NCI-H510A treated with DMSO at 0.1 percent for 48 hours (cell line): ENCODE results near the gene LIM2.

Experiments
- DNase-seq: peaks from one replicate; lab custom pipeline; 2025; lab: John Stamatoyannopoulos, UW

LIM2 gene

DNA sequence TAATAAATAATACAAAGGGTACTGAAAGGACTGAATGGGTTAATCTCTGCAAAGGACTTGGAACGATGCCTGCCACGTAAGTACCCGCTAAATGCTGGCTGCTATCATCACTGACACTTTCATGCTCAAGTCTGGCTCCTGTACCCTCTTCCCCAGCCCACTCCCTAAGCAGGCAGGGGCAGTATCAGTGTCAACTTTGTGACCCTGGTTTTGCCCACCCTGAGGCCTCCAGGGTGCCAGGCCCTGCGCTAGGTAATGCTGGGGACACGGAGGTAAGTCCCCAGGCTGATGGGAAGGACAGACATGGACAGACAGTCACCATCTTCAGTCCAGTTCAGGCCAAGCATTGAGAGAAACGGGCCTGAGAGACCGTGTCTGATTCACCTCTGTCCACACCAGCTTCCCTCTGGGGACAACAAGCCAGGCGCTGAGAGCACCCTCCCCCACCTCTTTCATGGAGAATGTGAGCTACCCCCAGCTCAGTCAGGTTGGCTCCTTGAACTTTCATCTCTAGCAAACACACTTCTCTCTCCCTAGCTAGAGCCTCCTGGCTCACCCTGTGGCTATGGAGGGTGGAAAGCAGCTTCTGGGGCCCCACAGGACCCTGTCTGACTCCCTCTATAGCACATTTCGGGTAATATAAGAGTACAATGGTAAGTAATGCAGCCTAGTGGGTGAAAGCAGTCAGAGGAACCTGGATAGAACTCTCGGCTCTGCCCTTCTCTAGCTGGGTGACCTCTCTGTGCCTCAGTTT, 22.4 kb downstream of the LIM2 start:
- no peak for DNase-seq

DNA sequence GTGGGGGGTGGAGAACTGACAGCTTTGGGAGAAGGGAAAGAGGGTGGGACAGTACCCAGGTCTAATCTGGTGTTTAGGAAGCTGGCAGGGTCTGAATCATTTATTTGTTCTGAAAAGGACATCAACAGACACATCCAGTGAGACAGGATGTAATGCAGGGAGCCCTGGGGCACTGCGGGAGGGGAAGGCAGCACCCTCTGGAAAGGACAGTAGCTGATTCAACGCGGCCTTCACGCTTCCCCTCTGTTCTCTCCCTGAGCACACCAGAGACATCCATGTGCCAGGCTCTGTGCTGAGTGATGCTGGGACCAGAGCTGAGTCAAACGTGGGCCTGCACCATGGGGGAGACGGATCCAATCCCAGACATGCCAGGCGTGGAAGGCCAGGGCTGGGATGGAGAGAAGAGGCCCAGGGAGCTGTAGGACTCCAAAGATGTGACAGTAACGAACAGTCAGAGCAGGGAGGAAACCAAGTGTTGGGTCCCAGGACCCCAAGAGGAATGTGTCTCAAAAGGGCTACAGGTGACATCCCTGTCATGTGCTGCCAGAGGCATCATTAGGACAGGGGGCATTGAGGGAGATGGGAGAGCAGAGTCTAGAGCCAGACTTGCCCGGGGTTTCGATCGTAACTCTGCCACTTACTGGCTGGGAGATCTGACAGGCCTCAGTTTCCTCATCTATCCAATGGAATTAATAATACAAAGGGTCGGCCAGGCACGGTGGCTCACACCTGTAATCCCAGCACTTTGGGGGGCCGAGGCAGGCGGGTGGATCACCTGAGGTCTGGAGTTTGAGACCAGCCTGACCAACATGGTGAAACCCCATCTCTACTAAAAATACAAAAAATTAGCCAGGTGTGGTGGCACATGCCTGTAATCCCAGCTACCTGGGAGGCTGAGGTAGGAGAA, 23.3 kb downstream of the LIM2 start:
- no peak for DNase-seq

GRCh38 chr19:51361239-51361638, 26.5 kb downstream of the LIM2 start:
- no peak for DNase-seq

GRCh38 chr19:51359294-51359693, 28.5 kb downstream of the LIM2 start:
- DNase-seq, result no peak

DNA sequence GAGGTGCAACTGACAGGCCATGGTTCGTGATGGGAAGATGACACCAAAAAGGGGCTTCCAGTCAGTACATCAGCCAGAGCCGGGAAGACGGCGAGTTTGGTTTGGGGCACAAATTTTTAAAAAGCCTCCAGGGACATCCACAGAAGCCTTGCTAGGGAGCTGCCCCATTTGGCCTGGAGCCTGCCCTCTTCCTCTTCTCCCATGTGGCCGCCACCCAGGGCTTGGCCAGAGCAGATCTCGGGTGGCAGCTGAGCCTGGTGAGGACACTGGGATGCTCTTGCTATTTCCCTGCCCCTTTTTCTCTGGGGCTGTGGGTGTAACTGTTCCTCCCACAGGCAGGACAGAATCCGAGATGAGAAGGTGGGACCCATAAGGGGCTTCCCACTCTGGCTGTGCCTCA, 29.8 kb downstream of the LIM2 start:
- no peak for DNase-seq

DNA sequence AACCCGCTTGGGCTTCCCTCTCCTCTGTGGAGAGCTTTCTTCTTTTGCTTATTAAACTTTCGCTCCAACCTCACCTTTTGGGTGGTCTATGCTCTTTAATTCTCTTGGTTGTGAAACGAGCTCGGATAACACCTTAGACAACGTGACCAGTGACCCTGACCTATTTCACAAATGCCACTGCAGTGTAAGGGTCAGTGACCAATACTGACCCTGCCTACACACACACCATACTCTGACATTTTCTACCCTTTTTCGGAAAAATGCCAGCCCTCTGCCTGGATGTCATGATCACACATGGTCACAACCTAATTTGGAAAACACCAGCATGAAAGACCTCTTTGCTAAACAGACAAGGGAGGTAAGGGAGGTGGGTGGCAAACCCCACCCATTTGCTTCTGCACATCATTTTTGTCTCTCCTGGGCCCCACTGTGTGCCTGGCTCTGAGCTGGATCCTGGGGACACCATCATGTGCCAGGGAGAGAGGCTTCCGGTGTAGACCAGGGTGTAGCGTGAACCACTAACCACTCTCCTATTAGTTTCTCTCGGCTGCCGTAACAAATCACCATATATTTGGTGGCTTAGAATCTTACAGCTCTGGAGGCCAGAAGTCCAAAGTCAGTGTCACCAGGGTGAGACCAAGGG, 31.5 kb downstream of the LIM2 start:
- no peak for DNase-seq

DNA sequence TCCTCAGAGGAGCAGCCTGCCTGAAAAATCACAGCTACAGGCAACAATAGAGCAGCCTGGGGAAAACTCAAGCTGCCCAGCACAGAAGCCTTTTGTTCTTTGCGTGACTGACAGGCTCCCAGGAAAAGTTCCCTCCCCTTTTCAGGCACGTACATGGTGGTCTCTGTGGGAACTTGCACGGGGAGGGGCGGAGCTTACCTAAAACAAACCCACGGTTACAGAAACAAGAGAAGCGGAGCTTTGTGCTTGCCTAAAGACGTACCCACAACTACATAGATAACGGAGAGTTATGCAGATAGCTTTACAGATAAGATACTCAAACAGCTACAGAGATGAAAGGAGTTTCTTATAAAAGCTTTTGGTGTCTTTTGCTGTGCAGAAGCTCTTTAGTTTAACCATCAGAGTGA, 33.0 kb downstream of the LIM2 start:
- DNase-seq, result no peak

GRCh38 chr19:51354103-51354741, 33.6 kb downstream of the LIM2 start:
- no peak for DNase-seq

DNA sequence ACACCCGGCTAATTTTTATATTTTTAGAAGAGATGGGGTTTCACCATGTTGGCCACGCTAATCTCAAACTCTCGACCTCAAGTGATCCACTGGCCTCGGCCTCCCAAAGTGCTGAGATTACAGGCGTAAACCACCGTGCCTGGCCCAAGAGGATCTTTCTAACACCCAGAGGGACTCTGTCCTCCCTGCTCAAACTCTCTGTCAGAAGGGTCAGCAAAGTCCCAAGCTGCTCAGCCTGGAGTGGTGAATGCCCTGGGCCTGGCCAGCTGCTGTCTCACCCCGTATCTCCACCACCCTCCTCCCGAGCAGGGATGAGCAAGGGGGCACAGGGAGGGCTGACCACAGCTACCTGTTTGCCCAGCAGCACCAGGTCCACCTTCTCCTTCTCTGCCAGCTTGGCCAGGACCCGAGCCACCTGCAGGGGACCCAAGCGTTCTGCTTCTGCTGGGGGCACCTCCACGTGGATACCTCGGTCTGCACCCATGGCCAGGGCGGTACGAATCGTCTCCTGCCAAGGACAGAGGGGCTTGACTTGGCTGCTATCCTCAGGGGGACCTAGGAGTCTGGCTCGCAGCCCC, 34.9 kb downstream of the LIM2 start:
- no peak for DNase-seq

DNA sequence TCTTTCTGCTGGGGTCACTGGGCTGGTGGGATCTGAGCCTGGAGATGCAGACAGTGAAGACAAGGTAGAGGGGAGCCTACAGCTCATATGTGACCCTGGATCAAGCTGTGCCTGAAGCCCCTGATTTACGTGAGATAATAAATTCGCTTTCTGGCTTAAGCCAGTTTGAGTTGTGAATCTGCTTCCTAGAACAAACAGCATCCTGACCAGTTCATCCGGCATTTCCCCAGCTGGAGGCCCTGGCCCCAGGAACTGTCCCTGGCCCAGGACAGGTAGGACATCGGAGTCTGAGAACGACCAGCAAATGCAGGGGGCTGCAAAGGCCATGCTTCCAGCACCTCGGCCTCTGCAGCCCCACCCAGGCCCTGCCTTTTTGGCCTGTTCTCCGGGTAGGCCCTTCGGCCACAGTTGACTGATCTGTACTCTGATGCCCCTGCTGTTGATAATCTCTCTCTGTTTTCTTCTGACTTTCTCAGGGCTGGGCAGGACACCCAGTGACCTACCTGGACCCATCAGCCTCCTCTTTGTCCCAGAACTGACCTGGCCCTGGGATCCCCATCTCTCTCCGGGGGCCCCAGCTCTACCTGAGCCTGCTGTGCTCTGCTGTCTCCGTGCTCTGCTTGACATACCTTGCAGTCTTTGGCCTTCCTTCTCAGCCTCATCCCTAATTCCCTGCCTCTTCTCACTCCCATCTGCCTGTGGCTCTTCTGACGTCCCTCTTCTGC, 36.3 kb downstream of the LIM2 start:
- DNase-seq, result no peak

DNA sequence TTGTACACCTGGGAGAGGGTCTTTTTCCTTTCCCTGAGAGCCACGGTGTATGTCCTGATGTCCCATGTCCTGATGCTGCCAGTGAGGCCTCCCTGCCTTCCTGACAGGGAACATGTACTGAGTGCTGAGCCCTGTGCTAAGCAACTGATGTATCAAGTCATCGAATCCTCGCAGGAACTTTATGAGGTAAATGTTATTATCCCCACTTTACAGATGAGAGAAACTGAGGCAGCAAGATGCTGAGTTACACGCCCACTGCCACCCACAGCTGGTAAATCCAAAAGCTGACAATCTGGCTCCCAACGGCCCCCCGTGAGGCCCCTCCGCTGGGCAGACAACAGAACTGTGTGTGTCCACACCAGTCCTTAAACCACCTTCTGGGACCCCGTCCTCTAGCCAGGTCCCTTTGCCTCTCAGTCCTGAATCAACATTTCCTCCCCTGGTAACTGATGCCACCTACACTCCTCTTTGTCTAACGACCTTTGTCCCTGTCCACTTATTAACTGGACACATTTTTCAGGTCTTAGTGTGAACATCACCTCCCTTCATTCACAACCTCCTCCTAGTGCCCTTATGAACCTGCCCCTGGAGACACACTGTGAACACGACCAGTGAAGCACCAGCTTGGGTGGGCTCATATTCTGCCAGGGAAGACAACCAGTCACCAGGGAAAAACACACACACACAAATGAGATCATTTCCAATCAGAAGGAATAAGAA, 40.4 kb downstream of the LIM2 start:
- no peak for DNase-seq

- no peak for DNase-seq
These were observed 41.0 kb downstream of the LIM2 start for GRCh38 chr19:51346742-51347141.

DNA sequence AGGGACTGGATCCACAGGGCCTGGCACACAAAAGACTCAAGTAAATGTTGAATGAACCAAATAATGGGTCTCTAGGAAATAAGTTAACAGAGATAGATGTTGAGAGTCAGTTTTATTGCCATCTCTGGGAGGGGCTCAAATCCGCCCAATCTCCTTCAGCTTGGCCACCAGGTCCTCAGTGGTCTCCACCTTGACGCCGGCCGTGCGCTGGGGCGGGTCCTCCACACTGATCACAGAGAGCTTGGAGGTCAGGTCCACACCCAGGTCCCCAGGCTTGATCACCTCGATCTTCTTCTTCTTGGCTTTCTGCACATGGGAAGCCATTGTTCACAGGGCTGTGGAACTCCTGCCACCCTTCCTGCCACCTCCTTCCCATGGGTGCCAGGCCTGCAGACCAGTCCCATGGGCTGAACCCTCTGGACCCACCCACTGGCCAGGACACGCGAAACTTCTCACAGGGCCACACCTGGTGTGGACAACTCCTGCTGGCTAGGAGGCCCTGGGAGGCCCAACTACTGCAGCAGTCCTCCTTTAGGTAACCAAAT, 42.6 kb downstream of the LIM2 start:
- DNase-seq, result no peak

DNA sequence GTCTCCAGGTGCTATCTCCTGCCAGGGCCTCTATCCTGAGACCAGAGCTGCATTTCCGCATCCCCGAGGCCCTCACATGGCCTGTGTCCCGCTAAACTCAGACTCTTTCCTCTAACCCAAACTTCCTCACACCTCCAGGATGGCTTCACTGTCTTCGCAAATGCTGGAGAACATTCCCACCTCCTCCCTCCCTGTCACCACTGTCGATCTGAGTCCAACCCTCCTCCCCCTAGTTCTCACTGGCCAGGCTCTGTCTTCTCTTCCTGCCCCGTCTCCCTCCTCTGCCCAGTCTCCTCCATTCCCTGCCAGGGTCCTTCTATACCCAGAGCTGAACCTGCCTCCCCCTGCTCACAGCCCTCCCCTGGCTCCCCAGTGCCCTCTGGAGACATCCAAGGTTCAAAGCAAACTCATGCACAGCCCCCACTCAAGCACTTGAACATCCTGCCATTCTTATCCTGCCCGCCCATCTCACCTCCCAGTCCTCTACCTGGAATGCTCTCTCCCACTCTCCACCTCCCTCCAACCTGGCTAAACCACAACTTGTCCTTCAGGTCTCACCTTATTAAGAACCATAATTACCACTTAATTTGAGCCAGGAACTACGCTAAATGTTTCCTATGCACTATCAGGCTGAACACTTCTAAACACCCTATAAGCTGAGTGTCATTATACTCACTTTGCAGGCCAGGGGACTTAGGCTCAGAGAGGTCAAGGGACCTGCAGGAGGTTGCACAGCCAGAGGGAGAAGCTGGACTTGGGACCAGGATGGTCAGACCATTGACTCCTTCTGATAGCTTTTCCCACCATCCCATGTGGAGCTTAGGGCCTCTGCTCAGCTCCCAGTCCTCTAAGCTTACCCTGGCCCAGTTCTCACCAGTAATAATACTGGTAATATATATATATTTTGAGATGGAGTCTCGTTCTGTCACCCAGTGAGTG, 44.9 kb downstream of the LIM2 start:
- no peak for DNase-seq

DNA sequence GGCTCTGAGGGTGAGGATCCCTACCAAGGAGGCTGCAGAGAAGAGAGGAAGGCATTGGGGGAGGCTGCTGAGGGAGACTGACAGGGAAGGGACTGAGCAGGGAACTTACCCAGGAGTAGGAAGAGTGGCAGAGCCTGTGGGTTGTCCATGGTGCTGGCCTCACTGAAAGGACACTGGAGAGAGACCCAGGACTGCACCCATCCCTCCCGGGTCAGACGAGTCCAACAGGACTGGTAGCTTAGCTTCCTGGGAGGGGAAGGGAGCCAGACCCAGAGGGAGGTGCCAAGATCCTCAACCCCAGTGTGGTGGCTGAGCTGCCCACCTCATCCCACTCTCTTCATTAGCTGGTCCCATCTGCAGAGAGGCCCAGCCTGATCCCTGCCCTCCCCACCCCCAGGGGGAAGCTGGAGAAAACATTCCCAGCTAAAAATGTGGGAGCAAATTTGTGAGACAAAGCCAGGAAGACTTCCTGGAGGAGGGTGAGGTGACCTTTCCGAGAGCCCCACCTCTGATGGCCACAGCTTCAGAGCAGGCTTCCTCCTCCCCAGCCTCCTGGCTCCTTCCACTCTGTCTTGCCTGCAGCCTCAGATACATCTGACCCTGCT, 45.7 kb downstream of the LIM2 start, which contains the start of gene VSIG10L:
VSIG10L (minus strand) TSS at position 164 of the 605 bp plus-strand sequence; CDS start at position 149, 15 bp downstream.
- DNase-seq, result no peak

- DNase-seq, result no peak
These were observed 46.7 kb downstream of the LIM2 start for GRCh38 chr19:51341066-51341465.

GRCh38 chr19:51339687-51340656, 47.8 kb downstream of the LIM2 start:
- no peak for DNase-seq
